ENCODE results near the gene CSNK1D. TPM values are rescaled to one million over a fixed set of nuclear protein-coding genes. Genes with fewer than 3 reads are reported as not detected.
"Not testable (repeated sequence)": the region's sequence is repeated elsewhere in the genome, so short reads cannot be mapped to it uniquely, and the experiment has no call there.

CSNK1D gene
- total and polyA plus RNA-seq, 8 donors = 55.9 to 180 (median 89.1) TPM

DNA sequence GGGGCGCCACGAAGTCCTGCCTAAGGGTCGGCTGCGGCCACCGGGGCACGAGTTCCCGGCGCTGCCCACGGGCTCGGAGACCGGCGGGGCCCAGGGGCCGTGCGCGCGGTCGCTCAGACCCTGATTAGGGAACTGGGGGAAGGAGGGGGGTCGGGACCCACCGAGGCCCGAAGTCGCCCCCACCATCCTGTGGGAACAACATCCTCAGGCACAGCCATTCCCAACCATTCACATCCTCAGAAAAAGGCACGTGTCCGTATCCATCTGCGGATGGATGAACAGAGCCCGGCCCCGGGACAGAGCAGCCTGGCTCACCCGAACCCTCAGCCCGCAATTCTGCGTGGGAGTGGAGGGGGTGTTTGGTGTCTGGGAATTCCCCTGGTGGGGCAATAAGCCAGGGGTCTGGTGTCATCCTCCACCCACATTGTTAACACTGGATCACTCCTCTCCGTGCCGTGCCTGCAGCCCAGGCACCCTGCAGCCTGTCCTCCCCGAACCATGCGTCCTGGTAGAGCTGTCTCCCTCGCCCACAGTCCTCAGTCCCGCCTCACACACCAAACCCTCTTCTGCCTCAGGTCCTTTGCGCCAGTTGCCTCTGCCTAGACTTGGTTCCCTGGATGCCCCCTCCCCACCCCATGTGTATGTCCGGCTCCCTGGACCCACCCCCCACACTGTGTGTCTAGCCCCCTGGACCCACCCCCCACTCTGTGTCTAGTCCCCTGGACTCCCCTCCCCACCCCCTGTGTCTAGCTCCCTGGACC lies 60.1 kb downstream of the CSNK1D start:
- H3K4me3 ChIP-seq = peak overlapping the region; percentile 89 to 95 (median 93)
- H3K27me3 ChIP-seq = no peaks in the 10 kb centered on the region
- no peaks in the 10 kb centered on the region for H3K9me3 ChIP-seq
- peaks cover 42 to 63% (median 50%) of the 10 kb centered on the region in 4 donors for H3K4me1 ChIP-seq
- H3K36me3 ChIP-seq = no peaks in the 10 kb centered on the region
- no peak for TF ChIP-seq POLR2A (IDR thresholded peaks at IDR 0.05)
- TF ChIP-seq, protein P1, sequence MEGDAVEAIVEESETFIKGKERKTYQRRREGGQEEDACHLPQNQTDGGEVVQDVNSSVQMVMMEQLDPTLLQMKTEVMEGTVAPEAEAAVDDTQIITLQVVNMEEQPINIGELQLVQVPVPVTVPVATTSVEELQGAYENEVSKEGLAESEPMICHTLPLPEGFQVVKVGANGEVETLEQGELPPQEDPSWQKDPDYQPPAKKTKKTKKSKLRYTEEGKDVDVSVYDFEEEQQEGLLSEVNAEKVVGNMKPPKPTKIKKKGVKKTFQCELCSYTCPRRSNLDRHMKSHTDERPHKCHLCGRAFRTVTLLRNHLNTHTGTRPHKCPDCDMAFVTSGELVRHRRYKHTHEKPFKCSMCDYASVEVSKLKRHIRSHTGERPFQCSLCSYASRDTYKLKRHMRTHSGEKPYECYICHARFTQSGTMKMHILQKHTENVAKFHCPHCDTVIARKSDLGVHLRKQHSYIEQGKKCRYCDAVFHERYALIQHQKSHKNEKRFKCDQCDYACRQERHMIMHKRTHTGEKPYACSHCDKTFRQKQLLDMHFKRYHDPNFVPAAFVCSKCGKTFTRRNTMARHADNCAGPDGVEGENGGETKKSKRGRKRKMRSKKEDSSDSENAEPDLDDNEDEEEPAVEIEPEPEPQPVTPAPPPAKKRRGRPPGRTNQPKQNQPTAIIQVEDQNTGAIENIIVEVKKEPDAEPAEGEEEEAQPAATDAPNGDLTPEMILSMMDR (IDR thresholded peaks at IDR 0.05) = no peak
- TF ChIP-seq POLR2AphosphoS5 (IDR thresholded peaks at IDR 0.05) = no peak
- no peak for TF ChIP-seq EP300 (IDR thresholded peaks at IDR 0.05)
- peak overlapping the region; percentile 81 to 94 (median 90) for H3K27ac ChIP-seq
- intact Hi-C loops (cut with DNase I; ENCODE audit: low total_unique reads) = no loop called here
- peak in 1 of 2 donors; percentile 79 for DNase-seq
- WGBS, 5 donors = 5 to 13% (median 10%) methylated on average over 32 to 37 of the region's 37 CpGs

GRCh38 chr17:82212331-82213250 lies 60.9 kb downstream of the CSNK1D start, which contains the start of gene CCDC57:
TSS of gene CCDC57 (minus strand) at chr17:82212842. CDS start at chr17:82201944, 10,898 bp downstream.
- H3K36me3 ChIP-seq = peaks cover 0 to 2% (median 0%) of the 10 kb centered on the region in 4 donors
- DNase-seq = peak; percentile 87 to 94
- peak within 1 kb of the TSS; percentile 89 to 95 (median 93) for H3K4me3 ChIP-seq
- peak within 1 kb of the TSS; percentile 81 to 94 (median 90) for H3K27ac ChIP-seq
- 0 to 1% (median 0%) methylated on average over 17 to 116 of the region's 116 CpGs for WGBS, 5 donors
- intact Hi-C loops (cut with DNase I; ENCODE audit: low total_unique reads) = no loop called here
- H3K27me3 ChIP-seq = no peaks in the 10 kb centered on the region
- TF ChIP-seq, protein P1 (IDR thresholded peaks at IDR 0.05) = no peak
- TF ChIP-seq EP300 (IDR thresholded peaks at IDR 0.05) (no peak), POLR2AphosphoS5 (IDR thresholded peaks at IDR 0.05) (peak; percentile 56 to 89 (median 61)), POLR2A (IDR thresholded peaks at IDR 0.05) (no peak)
- peaks cover 40 to 59% (median 46%) of the 10 kb centered on the region in 4 donors for H3K4me1 ChIP-seq
- H3K9me3 ChIP-seq = no peaks in the 10 kb centered on the region

DNA sequence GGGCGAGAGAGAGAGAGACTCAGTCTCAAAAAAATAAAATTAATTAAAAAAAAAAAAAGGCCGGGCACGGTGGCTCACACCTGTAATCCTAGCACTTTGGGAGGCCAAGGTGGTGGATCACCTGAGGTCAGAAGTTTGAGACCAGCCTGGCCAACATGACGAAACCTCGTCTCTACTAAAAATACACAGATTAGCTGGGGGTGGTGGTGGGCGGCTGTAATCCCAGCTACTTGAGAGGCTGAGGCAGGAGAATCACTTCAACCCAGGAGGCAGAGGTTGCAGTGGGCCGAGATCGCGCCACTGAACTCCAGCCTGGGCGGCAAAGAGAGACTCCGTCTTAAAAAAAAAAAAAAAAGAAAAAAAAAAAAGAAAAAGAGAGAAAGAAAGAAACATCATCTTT lies 62.8 kb downstream of the CSNK1D start:
- H3K4me3 ChIP-seq; intact Hi-C loops (cut with DNase I; ENCODE audit: low total_unique reads); H3K36me3 ChIP-seq; DNase-seq; H3K9me3 ChIP-seq; H3K27me3 ChIP-seq; H3K27ac ChIP-seq: not testable (repeated sequence)
- peaks cover 30 to 53% (median 36%) of the 10 kb centered on the region in 4 donors for H3K4me1 ChIP-seq
- 87 to 98% (median 96%) methylated on average over 11 of the region's 11 CpGs for WGBS, 5 donors

GRCh38 chr17:82205720-82206508 lies 67.6 kb downstream of the CSNK1D start:
- intact Hi-C loops (cut with DNase I; ENCODE audit: low total_unique reads) = no loop called here
- Histone ChIP-seq H3K36me3 (peaks cover 0 to 10% (median 6%) of the 10 kb centered on the region in 4 donors), H3K4me1 (peaks cover 12 to 27% (median 17%) of the 10 kb centered on the region in 4 donors), H3K4me3 (no peak overlapping the region), H3K27me3 (no peaks in the 10 kb centered on the region), H3K9me3 (no peaks in the 10 kb centered on the region), H3K27ac (peak overlapping the region; percentile 73 to 90 (median 79))
- peak; percentile 87 to 95 for DNase-seq
- 12 to 17% (median 14%) methylated on average over 18 to 21 of the region's 21 CpGs for WGBS, 5 donors
- TF ChIP-seq, protein P1 (IDR thresholded peaks at IDR 0.05) = peak in 5 of 7 experiments; percentile 80 to 93 (median 90)
- TF ChIP-seq POLR2AphosphoS5 (IDR thresholded peaks at IDR 0.05) (peak; percentile 54 to 91 (median 61)), EP300 (IDR thresholded peaks at IDR 0.05) (no peak), POLR2A (IDR thresholded peaks at IDR 0.05) (peak in 2 of 4 donors; percentile 23 to 34)

Measured in stomach (tissue), 9 donors.